Kidney (tissue), 14 donors: ENCODE measurements around the gene DKK1. TPM values are rescaled to one million over a fixed set of nuclear protein-coding genes. Genes with fewer than 3 reads are reported as not detected.

Source experiments
- DNase-seq, 5 donors: peaks; one replicate each; pipeline ENCODE4 v3.0.0-alpha.2; 2013 to 2020
- FAIRE-seq: peaks from 2 replicates; lab custom pipeline; 2012; peaks lifted over from hg19 to GRCh38; lab: Jason Lieb, UNC
- H3K27ac ChIP-seq, 2 donors: one replicate each; pipeline ENCODE4 v1.7.0; 2013; ENCODE audit warnings: low read depth in 2 of 2, low read length in 2 of 2, inconsistent platforms in 1 of 2
- H3K27me3 ChIP-seq: one replicate; pipeline ENCODE4 v1.7.1; 2013; ENCODE audit warnings: low read length, inconsistent platforms; ENCODE audit not compliant: control insufficient read depth, insufficient read depth
- H3K36me3 ChIP-seq, 3 donors: one replicate each; pipeline versions ENCODE4 v1.7.0 to v1.7.1; 2013; ENCODE audit warnings: low read length in 3 of 3, control low read depth in 1 of 3, inconsistent platforms in 1 of 3; ENCODE audit not compliant: insufficient read depth in 3 of 3, control insufficient read depth in 2 of 3
- H3K4me1 ChIP-seq, 3 donors: one replicate each; pipeline versions ENCODE4 v1.7.0 to v1.7.1; 2013; ENCODE audit warnings: low read length in 3 of 3, inconsistent platforms in 1 of 3, low read depth in 1 of 3; ENCODE audit not compliant: control insufficient read depth in 2 of 3, insufficient read depth in 2 of 3
- H3K4me3 ChIP-seq, 3 donors: one replicate each; pipeline versions ENCODE4 v1.7.0 to v1.8.1; 2013; ENCODE audit warnings: low read length in 3 of 3, control low read depth in 1 of 3, inconsistent platforms in 1 of 3
- H3K9ac ChIP-seq, 3 donors: one replicate each; pipeline versions ENCODE4 v1.7.0 to v1.7.1; 2013; ENCODE audit warnings: low read length in 3 of 3, control low read depth in 1 of 3, inconsistent platforms in 1 of 3
- H3K9me3 ChIP-seq, 3 donors: one replicate each; pipeline versions ENCODE4 v1.7.0 to v1.7.1; 2013; ENCODE audit warnings: low read length in 3 of 3, control low read depth in 1 of 3, inconsistent platforms in 1 of 3; ENCODE audit not compliant: control insufficient read depth in 2 of 3, insufficient read depth in 1 of 3
- intact Hi-C: fragments of 100-400 bp; cut with DNase I; formaldehyde crosslinking; loops from one replicate; pipeline ENCODE4 v1.11.1; 2022
- polyA plus RNA-seq: library from polyadenylated mRNA; stranded (reverse); fragments of 350-450 nt; fragmentation: Illumina TruSeq; extraction: RNeasy Lipid Tissue Mini Kit (QIAGEN cat#74804); gene quantifications from one replicate; pipeline ENCODE4 v1.2.3, GENCODE V29; 2014; ENCODE audit warnings: low read depth, low replicate concordance; ENCODE audit not compliant: insufficient read depth
- total RNA-seq: library from RNA; stranded (reverse); fragmentation: NEBNext Ultra II Directional; extraction: Animal tissue kit (Norgen Biotek cat#: 25700); gene quantifications from one replicate; pipeline ENCODE4 v1.2.1, GENCODE V29; 2021
- TF ChIP-seq, protein P1 (sequence below): IDR thresholded peaks from 3 replicates; pipeline ENCODE4 v1.5.1; 2012; ENCODE audit warnings: mild to moderate bottlenecking, moderate library complexity, borderline replicate concordance; ENCODE audit not compliant: insufficient read depth; ENCODE audit errors: extremely low read depth
- donor health status: control.
- donor health status: control.
- donor health status: control.
- donor health status: control.
- donor health status: control.
- donor health status: DM: yes; HTN: yes; CAD: no.
- donor health status: Normal renal cell carcinoma (clear cell type).

The DKK1 gene
- total and polyA plus RNA-seq, 2 donors from 2014 or later: 1.5 TPM; not detected in 1

DNA sequence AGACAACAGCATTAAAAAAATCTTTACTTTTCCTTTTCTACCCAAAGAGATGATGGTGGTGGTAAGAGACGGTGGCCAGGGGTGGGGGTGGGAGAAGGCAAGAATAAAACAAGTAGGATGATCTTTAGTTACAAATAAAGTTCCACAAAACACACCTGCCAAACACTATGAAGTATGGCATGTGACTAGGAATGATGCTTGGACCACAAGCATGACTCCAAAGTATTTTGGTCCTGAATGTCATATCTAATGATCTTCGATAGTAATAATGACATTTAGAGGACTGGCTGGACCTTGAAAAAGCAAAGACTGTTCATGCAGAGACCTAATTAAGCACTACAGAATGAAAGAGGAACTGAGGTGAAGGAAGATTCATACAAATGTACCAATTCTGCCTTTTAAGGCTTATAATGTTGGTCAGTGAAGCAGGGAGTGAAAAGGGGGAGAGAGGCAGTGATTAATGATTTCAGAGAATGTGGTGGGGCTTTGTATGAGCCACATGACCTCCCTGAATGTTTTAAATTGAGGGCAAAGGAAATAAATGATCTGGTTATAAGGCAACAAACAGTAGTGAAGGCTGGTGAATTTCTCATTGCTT is 29.6 kb upstream of the DKK1 start:
- Histone ChIP-seq H3K27me3 (no peaks in the 10 kb centered on the region), H3K9me3 (no peaks in the 10 kb centered on the region), H3K9ac (no peak overlapping the region), H3K36me3 (no peaks in the 10 kb centered on the region), H3K27ac (no peak overlapping the region), H3K4me1 (no peaks in the 10 kb centered on the region), H3K4me3 (no peak overlapping the region)
- TF ChIP-seq, protein P1, sequence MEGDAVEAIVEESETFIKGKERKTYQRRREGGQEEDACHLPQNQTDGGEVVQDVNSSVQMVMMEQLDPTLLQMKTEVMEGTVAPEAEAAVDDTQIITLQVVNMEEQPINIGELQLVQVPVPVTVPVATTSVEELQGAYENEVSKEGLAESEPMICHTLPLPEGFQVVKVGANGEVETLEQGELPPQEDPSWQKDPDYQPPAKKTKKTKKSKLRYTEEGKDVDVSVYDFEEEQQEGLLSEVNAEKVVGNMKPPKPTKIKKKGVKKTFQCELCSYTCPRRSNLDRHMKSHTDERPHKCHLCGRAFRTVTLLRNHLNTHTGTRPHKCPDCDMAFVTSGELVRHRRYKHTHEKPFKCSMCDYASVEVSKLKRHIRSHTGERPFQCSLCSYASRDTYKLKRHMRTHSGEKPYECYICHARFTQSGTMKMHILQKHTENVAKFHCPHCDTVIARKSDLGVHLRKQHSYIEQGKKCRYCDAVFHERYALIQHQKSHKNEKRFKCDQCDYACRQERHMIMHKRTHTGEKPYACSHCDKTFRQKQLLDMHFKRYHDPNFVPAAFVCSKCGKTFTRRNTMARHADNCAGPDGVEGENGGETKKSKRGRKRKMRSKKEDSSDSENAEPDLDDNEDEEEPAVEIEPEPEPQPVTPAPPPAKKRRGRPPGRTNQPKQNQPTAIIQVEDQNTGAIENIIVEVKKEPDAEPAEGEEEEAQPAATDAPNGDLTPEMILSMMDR: no peak
- no peak for FAIRE-seq
- intact Hi-C loops: no loop called here
- DNase-seq: no peak

DNA sequence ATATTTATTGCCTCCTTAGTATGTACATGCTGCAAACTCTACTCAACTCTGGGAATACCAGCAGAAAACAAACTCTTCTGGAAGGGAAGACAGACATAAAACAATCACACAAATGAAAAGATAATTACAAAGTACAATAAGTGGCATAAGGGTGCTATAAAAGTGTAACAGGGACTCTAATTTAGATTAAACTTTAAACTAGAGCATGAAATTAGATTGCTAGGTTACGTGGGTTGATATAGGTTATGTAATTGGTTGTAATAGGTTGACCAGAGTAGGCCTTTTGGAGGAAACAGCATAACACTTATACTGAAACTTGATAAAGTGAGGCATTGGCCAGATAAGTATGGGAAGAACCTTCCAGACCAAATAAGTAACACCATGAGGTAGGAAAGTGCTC is 26.2 kb upstream of the DKK1 start:
- DNase-seq: no peak
- Histone ChIP-seq H3K36me3 (no peaks in the 10 kb centered on the region), H3K27ac (no peak overlapping the region), H3K4me1 (no peaks in the 10 kb centered on the region), H3K9me3 (no peaks in the 10 kb centered on the region), H3K27me3 (no peaks in the 10 kb centered on the region), H3K4me3 (no peak overlapping the region), H3K9ac (no peak overlapping the region)
- FAIRE-seq: no peak
- TF ChIP-seq, protein P1: no peak
- intact Hi-C loops: no loop called here

DNA sequence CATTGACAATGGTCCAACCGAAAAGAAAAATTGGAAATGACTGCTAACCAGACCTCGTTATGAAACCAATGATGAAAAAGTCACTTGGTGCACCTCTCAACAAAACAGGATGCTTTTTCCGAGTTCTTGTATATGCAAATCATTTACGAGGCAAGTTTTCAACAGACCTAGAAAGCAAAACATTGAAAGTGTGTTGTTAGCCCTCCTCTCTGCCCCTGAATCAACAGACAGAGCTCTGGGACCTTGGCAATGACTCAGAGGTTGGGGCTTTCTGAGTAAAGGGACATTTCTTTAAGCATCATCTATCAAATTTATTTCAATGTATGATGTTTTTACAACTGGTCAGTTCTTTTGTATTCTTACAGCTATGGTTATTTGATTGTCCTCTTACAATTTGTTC is 16.3 kb upstream of the DKK1 start:
- TF ChIP-seq, protein P1: no peak
- intact Hi-C loops: no loop called here
- no peaks in the 10 kb centered on the region for H3K4me1 ChIP-seq
- DNase-seq (no peak), FAIRE-seq (no peak)
- H3K27me3 ChIP-seq: no peaks in the 10 kb centered on the region
- H3K9me3 ChIP-seq: no peaks in the 10 kb centered on the region
- H3K27ac ChIP-seq: no peak overlapping the region
- H3K9ac ChIP-seq: no peak overlapping the region
- no peak overlapping the region for H3K4me3 ChIP-seq
- no peaks in the 10 kb centered on the region for H3K36me3 ChIP-seq
